Activated CD8-positive, alpha-beta memory T cell treated with anti-CD3 and anti-CD28 coated beads, Interleukin-2, amount 10 ng/mL, durations not matched to agents 7 days and 5 days (primary cell): ENCODE data around the gene FBXO42. TPM values are rescaled to one million over a fixed set of nuclear protein-coding genes. Genes with fewer than 3 reads are reported as not detected.

Experiments
- ATAC-seq: fragments of 150-1000 bp; cut with Tn5 transposase; one replicate; pipeline ENCODE4 v1.10.0; 2021; ENCODE audit warnings: moderate library complexity
- CTCF ChIA-PET: fragments of 350-600 bp; sonication (Branson Sonifier 250); formaldehyde crosslinking; loops from one replicate; lab custom pipeline; 2021; ENCODE audit warnings: antibody characterized with exemption; lab: Charles Lee
- DNase-seq: peaks from one replicate; pipeline ENCODE4 v3.0.0-alpha.2; 2020
- H3K27ac Mint-ChIP-seq: one replicate; pipeline ENCODE4 v1.8.0; 2021; ENCODE audit warnings: mild to moderate bottlenecking, mixed read lengths
- H3K27me3 Mint-ChIP-seq: one replicate; pipeline ENCODE4 v1.8.0; 2021; ENCODE audit warnings: mixed read lengths
- H3K36me3 Mint-ChIP-seq: one replicate; pipeline ENCODE4 v1.8.0; 2021; ENCODE audit warnings: mild to moderate bottlenecking, mixed read lengths
- H3K4me1 Mint-ChIP-seq: one replicate; pipeline ENCODE4 v1.8.0; 2021; ENCODE audit warnings: mixed read lengths
- H3K4me3 Mint-ChIP-seq: one replicate; pipeline ENCODE4 v1.8.0; 2021; ENCODE audit warnings: mild to moderate bottlenecking, moderate library complexity, mixed read lengths
- H3K9me3 Mint-ChIP-seq: one replicate; pipeline ENCODE4 v1.8.0; 2022; ENCODE audit warnings: low read depth, mixed read lengths
- total RNA-seq, 2 experiments: library from RNA; stranded (reverse); gene quantifications; one replicate each; pipeline ENCODE4 v1.2.3, GENCODE V29; 2021

FBXO42 gene
- total RNA-seq, 2 experiments from 2014 or later = 17.6 to 19.7 TPM

- peaks cover 7% of the 10 kb centered on the region for H3K27me3 Mint-ChIP-seq
- ATAC-seq (no peak), DNase-seq (no peak)
- H3K4me3 Mint-ChIP-seq = no peak overlapping the region
- no peak overlapping the region for H3K27ac Mint-ChIP-seq
- CTCF ChIA-PET = no interaction called here
- no peaks in the 10 kb centered on the region for H3K9me3 Mint-ChIP-seq
- peaks cover 5% of the 10 kb centered on the region for H3K4me1 Mint-ChIP-seq
- H3K36me3 Mint-ChIP-seq = no peaks in the 10 kb centered on the region
Measured at GRCh38 chr1:16210581-16210980, 141.7 kb downstream of the FBXO42 start.

GRCh38 chr1:16209847-16210407 is 142.4 kb downstream of the FBXO42 start:
- Mint-ChIP-seq H3K36me3 (no peaks in the 10 kb centered on the region), H3K9me3 (no peaks in the 10 kb centered on the region), H3K4me3 (no peak overlapping the region), H3K27ac (no peak overlapping the region), H3K27me3 (peaks cover 7% of the 10 kb centered on the region), H3K4me1 (peaks cover 5% of the 10 kb centered on the region)
- ATAC-seq (no peak), DNase-seq (no peak)
- CTCF ChIA-PET = no interaction called here

- no peak overlapping the region for H3K27ac Mint-ChIP-seq
- ATAC-seq = no peak
- peaks cover 7% of the 10 kb centered on the region for H3K27me3 Mint-ChIP-seq
- DNase-seq = no peak
- no peaks in the 10 kb centered on the region for H3K36me3 Mint-ChIP-seq
- peaks cover 5% of the 10 kb centered on the region for H3K4me1 Mint-ChIP-seq
- no peaks in the 10 kb centered on the region for H3K9me3 Mint-ChIP-seq
- CTCF ChIA-PET = interaction anchor here (1.3 to 1.5 kb wide), 2 partner anchors 8 to 130 kb away, joined by 3 to 4 read pairs; no protein-coding TSS in a partner anchor
- no peak overlapping the region for H3K4me3 Mint-ChIP-seq
Measured at GRCh38 chr1:16209132-16209846, 143.0 kb downstream of the FBXO42 start.

- Mint-ChIP-seq H3K4me1 (peaks cover 5% of the 10 kb centered on the region), H3K4me3 (no peak overlapping the region), H3K27me3 (peaks cover 7% of the 10 kb centered on the region), H3K27ac (no peak overlapping the region), H3K36me3 (no peaks in the 10 kb centered on the region), H3K9me3 (no peaks in the 10 kb centered on the region)
- DNase-seq = no peak
- ATAC-seq = no peak
- CTCF ChIA-PET = interaction anchor here (1.3 to 1.5 kb wide), 2 partner anchors 9 to 129 kb away, joined by 3 to 4 read pairs; no protein-coding TSS in a partner anchor
Measured at GRCh38 chr1:16208270-16208987, 143.9 kb downstream of the FBXO42 start.

- peaks cover 5% of the 10 kb centered on the region for H3K4me1 Mint-ChIP-seq
- H3K4me3 Mint-ChIP-seq = peak overlapping the region; percentile 78
- CTCF ChIA-PET = interaction anchor here (1.1 to 3.2 kb wide), 5 partner anchors 9 to 129 kb away, joined by 4 to 21 read pairs (median 7); partner anchors contain the start of gene CPLANE2
- no peaks in the 10 kb centered on the region for H3K9me3 Mint-ChIP-seq
- ATAC-seq (no peak), DNase-seq (no peak)
- no peaks in the 10 kb centered on the region for H3K36me3 Mint-ChIP-seq
- H3K27me3 Mint-ChIP-seq = peaks cover 1% of the 10 kb centered on the region
- peak overlapping the region; percentile 97 for H3K27ac Mint-ChIP-seq
Measured at GRCh38 chr1:16207318-16208269, 144.7 kb downstream of the FBXO42 start.

- H3K36me3 Mint-ChIP-seq = no peaks in the 10 kb centered on the region
- DNase-seq = peak; percentile 97
- H3K27ac Mint-ChIP-seq = peak overlapping the region; percentile 97
- H3K4me1 Mint-ChIP-seq = peaks cover 5% of the 10 kb centered on the region
- no peaks in the 10 kb centered on the region for H3K27me3 Mint-ChIP-seq
- peak; percentile 94 for ATAC-seq
- CTCF ChIA-PET = interaction anchor here (1.1 to 3.2 kb wide), 6 partner anchors 10 to 157 kb away, joined by 3 to 21 read pairs (median 6); partner anchors contain the start of gene CPLANE2
- H3K9me3 Mint-ChIP-seq = no peaks in the 10 kb centered on the region
- peak overlapping the region; percentile 78 for H3K4me3 Mint-ChIP-seq
Measured at GRCh38 chr1:16206547-16207317, 145.5 kb downstream of the FBXO42 start.

GRCh38 chr1:16205891-16206546 is 146.3 kb downstream of the FBXO42 start:
- CTCF ChIA-PET = interaction anchor here (1.1 to 3.2 kb wide), 6 partner anchors 11 to 157 kb away, joined by 3 to 21 read pairs (median 6); partner anchors contain the start of gene CPLANE2
- no peak for ATAC-seq
- no peak for DNase-seq
- Mint-ChIP-seq H3K9me3 (no peaks in the 10 kb centered on the region), H3K27me3 (no peaks in the 10 kb centered on the region), H3K36me3 (no peaks in the 10 kb centered on the region), H3K27ac (peak overlapping the region; percentile 97), H3K4me3 (peak overlapping the region; percentile 78), H3K4me1 (peaks cover 5% of the 10 kb centered on the region)

- Mint-ChIP-seq H3K27me3 (no peaks in the 10 kb centered on the region), H3K36me3 (no peaks in the 10 kb centered on the region), H3K4me1 (peaks cover 5% of the 10 kb centered on the region), H3K4me3 (no peak overlapping the region), H3K27ac (no peak overlapping the region), H3K9me3 (no peaks in the 10 kb centered on the region)
- CTCF ChIA-PET = interaction anchor here (2.1 to 3.8 kb wide), 6 partner anchors 12 to 158 kb away, joined by 6 to 21 read pairs (median 14); partner anchors contain the start of gene CPLANE2
- no peak for DNase-seq
- ATAC-seq = no peak
Measured at GRCh38 chr1:16205334-16205671, 147.0 kb downstream of the FBXO42 start.

GRCh38 chr1:16204634-16205333 is 147.5 kb downstream of the FBXO42 start:
- Mint-ChIP-seq H3K27me3 (no peaks in the 10 kb centered on the region), H3K9me3 (no peaks in the 10 kb centered on the region), H3K36me3 (no peaks in the 10 kb centered on the region), H3K4me1 (peaks cover 5% of the 10 kb centered on the region), H3K4me3 (no peak overlapping the region), H3K27ac (no peak overlapping the region)
- DNase-seq = peak; percentile 66
- CTCF ChIA-PET = interaction anchor here (0.7 to 3.8 kb wide), 7 partner anchors 12 to 158 kb away, joined by 3 to 21 read pairs (median 13); partner anchors contain the start of gene CPLANE2
- no peak for ATAC-seq

- Mint-ChIP-seq H3K36me3 (no peaks in the 10 kb centered on the region), H3K27me3 (no peaks in the 10 kb centered on the region), H3K4me1 (peaks cover 5% of the 10 kb centered on the region), H3K27ac (no peak overlapping the region), H3K9me3 (no peaks in the 10 kb centered on the region), H3K4me3 (no peak overlapping the region)
- CTCF ChIA-PET = interaction anchor here (0.7 to 3.8 kb wide), 10 partner anchors 13 to 197 kb away, joined by 3 to 21 read pairs (median 7); partner anchors contain the start of gene CPLANE2
- ATAC-seq (no peak), DNase-seq (no peak)
Measured at GRCh38 chr1:16204216-16204615, 148.1 kb downstream of the FBXO42 start.

- H3K4me1 Mint-ChIP-seq = peaks cover 10% of the 10 kb centered on the region
- H3K9me3 Mint-ChIP-seq = no peaks in the 10 kb centered on the region
- H3K27me3 Mint-ChIP-seq = no peaks in the 10 kb centered on the region
- no peak overlapping the region for H3K27ac Mint-ChIP-seq
- ATAC-seq = no peak
- CTCF ChIA-PET = interaction anchor here (0.7 to 3.8 kb wide), 9 partner anchors 13 to 196 kb away, joined by 3 to 16 read pairs (median 6); partner anchors contain the start of gene CPLANE2
- DNase-seq = no peak
- H3K4me3 Mint-ChIP-seq = no peak overlapping the region
- H3K36me3 Mint-ChIP-seq = no peaks in the 10 kb centered on the region
Measured at GRCh38 chr1:16203550-16203949, 148.7 kb downstream of the FBXO42 start.
